Caki2 (cell line): ENCODE measurements around the gene SLC28A1. TPM values are rescaled to one million over a fixed set of nuclear protein-coding genes. Genes with fewer than 3 reads are reported as not detected.

Experiments used
- DNase-seq: peaks from one replicate; pipeline ENCODE4 v3.0.0-alpha.2; 2015; ENCODE audit warnings: low read depth
- in situ Hi-C: cut with HindIII; loops from 2 replicates; pipeline ENCODE4 v1.10.0; 2016; ENCODE audit warnings: low sequenced_read_pairs, low pct_unique_long_range_greater_than_20kb, mixed read lengths
- total RNA-seq: library from RNA; depleted of rRNA; stranded (reverse); fragments of >200 nt; shearing (Covaris generic); gene quantifications from 2 replicates; pipeline ENCODE4 v1.2.3, GENCODE V29; 2014; ENCODE audit warnings: low replicate concordance

The SLC28A1 gene
- total RNA-seq, 1 experiment from 2014 or later, result not detected

GRCh38 chr15:84879088-84879780, 5.2 kb upstream of the SLC28A1 start:
- DNase-seq, result no peak
- in situ Hi-C loops, result no loop called here

DNA sequence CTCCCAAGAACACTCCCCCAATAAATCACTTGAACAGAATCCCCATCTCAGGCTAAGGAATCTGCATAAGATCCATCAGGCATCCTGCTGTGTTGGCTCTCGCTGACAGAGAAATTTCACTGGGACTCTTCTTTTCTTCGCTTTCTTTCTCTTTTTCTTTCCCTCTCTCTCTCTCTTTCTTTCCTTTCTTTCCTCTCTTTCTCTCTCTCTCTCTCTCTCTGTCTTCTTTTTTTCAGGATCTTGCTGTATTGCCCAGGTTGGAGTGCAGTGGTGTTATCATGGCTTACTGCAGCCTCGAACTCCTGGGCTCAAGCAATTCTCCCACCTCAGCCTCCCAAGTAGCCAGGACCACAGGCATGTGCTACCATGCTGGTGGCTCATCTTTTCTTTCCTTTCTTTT, 4.5 kb upstream of the SLC28A1 start:
- no peak for DNase-seq
- in situ Hi-C loops, result no loop called here

DNA sequence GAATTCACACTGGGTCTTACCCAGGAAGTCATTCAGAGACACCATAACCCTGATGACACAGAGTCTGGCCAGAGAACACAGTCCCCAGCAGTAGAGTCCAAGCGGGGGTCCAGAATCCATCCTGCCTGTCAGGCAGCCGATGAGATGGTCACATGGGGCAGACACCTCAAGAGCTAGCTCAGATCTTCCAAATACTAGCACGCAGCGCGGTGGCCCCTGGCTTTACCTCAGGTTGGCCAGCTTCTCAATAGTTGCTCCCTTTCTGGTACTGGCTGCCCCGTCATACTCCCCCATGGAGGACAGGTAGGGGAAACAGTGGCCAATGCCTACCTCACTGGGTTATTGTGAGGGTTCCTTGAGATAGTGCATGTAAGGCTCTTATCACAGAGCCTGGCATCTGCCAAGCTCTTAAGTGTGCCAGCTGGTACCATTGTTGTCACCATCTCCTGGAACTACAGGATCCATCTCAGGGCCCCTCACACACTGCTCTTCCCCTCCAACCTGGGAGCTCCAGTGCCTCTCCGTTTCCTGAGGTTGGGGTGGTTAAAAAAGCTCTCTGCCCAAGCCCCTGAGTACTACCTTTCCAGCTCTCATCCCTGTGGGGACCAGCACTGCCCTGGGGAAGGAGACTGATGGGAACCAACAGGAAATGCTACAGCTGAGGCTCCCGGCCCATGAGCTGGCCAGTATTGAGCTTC, 3.5 kb upstream of the SLC28A1 start:
- in situ Hi-C loops, result no loop called here

DNA sequence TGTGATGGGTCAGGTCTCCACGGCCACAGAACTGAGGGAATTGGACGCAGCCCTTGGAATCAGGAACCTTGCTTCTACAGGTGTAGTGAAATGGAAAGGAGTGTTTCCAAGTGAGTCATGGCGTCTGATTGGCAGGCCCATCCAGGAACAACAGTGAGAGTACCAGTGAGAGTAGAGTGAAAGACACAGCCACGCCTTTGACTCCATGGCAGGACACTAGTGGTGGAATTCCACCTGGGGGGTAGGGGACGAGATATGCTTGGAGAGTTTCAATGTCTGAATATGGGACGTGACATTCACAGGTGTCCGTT, 3.0 kb upstream of the SLC28A1 start:
- in situ Hi-C loops, result no loop called here
- no peak for DNase-seq

More for the DNA sequence above, 3.5 kb upstream of the SLC28A1 start:
- no peak for DNase-seq

DNA sequence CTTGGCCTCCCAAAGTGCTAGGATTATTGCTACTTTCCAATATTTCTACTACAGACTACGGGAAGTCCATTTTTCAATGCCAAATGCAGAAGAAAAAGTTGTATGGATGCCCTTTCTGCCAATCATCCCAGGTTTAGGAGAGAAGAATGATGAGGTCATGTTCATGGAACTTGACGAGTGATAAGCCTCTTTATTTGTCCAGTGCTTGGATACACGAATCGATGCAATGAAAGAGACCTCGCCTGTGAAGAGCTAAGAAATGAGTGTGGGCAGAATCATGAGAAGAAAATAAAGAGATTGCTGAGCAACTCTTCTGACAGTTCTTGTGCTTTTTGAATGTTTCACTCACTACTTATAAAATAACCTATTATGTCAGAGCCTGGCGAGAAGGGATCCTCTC, 996 bp upstream of the SLC28A1 start:
- in situ Hi-C loops, result no loop called here

GRCh38 chr15:84885801-84886200, 1.3 kb downstream of the SLC28A1 start:
- in situ Hi-C loops, result no loop called here
- DNase-seq, result no peak

More for the DNA sequence above, 996 bp upstream of the SLC28A1 start:
- DNase-seq, result no peak

GRCh38 chr15:84886211-84886983, 1.9 kb downstream of the SLC28A1 start:
- DNase-seq, result no peak
- in situ Hi-C loops, result no loop called here

GRCh38 chr15:84886984-84887299, 2.5 kb downstream of the SLC28A1 start:
- in situ Hi-C loops, result no loop called here
- DNase-seq, result no peak

DNA sequence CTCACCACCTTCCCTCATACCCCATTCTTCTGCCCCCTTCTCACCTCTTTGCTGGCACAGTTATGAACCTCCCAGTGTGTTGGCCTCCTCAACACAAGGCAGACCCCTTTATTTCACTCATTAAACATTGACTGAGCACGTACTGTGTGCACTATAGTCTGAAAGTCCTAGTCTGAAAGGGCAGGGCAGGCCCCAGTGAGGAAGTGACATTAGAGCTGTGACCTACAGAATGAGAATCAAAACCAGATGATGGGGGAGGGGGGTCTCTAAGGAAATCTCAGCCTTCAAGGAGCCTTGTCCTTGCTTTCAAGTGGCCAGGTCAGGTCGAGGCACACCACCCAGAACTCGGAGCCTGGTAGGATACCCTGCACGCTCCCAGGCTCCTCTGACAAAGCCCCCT, 3.5 kb downstream of the SLC28A1 start:
- no peak for DNase-seq
- in situ Hi-C loops, result no loop called here

DNA sequence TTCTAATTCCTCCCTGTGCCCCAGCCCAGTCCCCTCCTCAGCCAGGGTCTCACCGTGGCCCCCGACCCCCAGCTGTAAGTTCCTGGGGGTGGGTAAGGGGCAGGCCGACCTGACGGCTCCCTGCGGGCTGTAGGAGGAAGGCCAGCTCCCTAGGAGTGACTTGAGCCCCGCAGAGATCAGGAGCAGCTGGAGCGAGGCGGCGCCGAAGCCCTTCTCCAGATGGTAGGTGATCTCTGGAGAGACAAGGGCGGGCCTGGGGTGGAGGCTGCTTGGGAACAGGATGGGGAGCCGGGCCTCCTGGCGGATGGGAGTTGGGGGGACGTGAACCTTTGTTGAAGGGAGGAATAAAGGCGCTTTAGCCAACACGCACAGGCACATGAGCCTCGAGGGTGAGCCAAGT, 4.2 kb downstream of the SLC28A1 start:
- no peak for DNase-seq
- in situ Hi-C loops, result no loop called here

GRCh38 chr15:84889313-84889990, 5.0 kb downstream of the SLC28A1 start:
- in situ Hi-C loops, result no loop called here
- no peak for DNase-seq

DNA sequence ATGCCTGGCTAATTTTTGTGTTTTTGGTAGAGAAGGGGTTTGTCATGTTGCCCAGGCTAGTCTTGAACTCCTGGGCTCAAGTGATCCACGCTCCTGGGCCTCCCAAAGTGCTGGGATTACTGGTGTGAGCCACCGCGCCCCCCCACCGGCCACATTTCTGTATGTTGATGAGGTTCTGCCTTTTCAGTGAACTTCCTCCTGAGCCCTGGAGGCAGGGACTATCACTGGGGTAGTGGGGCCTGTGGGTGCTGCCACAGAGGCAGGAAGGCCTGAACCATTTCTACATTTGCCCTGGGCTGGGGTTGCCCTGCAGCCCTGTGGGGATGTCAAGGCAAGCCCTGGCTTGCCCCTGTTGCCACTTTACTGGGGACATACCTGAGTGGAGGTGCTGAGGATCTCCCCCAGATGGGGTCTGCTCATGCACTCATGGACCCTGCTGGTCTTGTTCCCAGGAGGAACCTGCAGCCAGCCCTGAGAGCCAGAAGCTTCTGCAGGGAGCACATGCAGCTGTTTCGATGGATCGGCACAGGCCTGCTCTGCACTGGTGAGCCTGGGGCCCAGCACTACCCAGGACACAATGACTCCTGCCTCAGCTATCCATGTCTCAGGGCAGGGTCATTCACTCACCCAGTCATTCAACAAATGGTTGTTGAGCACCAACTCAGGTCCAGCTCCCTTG, 5.7 kb downstream of the SLC28A1 start:
- in situ Hi-C loops, result no loop called here

GRCh38 chr15:84890670-84891162, 6.3 kb downstream of the SLC28A1 start:
- no peak for DNase-seq
- in situ Hi-C loops, result no loop called here

More for the DNA sequence above, 5.7 kb downstream of the SLC28A1 start:
- no peak for DNase-seq

DNA sequence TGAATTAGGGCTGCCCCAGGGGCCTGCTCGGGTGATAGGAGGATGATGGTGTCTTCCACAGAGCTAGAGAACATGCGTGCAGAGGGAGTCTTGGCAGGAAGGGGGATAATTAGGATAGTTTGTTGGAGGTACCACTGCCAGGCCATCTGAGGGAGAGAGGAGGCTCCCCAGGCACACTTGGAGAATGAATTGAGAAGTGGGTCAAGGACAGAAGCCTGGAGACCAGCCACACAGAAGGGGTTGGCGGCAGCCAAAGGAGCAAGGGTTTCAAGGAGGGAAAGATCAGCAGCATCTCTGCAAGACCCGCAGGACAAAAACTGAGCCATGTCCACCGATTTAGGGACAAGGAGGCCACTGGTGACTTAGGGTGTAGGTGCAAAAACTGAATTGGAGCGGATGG, 6.9 kb downstream of the SLC28A1 start:
- in situ Hi-C loops, result no loop called here
- no peak for DNase-seq

- in situ Hi-C loops, result no loop called here
Observed at GRCh38 chr15:84892786-84893307, 8.4 kb downstream of the SLC28A1 start.

DNA sequence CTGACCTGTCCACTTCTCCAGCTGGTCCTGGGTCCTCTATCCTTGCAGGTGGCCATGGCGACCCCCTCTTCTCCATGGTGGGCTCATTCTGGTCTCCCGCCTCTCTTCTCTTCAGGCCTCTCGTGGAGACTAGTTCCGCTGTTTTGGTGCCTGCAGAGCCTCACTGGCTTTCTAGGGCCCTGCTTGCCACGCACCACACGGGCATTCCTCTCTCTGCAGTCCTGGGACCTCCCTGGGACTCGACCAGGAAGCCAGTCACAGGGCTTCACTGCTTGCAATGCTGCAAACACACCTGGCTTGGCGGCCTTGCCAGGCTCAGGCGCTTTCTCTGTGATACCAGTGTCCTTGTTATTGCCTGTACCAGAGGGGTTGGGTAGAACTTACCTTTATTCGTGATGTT, 9.1 kb downstream of the SLC28A1 start:
- in situ Hi-C loops, result no loop called here

More at GRCh38 chr15:84892786-84893307, 8.4 kb downstream of the SLC28A1 start:
- DNase-seq, result no peak

DNA sequence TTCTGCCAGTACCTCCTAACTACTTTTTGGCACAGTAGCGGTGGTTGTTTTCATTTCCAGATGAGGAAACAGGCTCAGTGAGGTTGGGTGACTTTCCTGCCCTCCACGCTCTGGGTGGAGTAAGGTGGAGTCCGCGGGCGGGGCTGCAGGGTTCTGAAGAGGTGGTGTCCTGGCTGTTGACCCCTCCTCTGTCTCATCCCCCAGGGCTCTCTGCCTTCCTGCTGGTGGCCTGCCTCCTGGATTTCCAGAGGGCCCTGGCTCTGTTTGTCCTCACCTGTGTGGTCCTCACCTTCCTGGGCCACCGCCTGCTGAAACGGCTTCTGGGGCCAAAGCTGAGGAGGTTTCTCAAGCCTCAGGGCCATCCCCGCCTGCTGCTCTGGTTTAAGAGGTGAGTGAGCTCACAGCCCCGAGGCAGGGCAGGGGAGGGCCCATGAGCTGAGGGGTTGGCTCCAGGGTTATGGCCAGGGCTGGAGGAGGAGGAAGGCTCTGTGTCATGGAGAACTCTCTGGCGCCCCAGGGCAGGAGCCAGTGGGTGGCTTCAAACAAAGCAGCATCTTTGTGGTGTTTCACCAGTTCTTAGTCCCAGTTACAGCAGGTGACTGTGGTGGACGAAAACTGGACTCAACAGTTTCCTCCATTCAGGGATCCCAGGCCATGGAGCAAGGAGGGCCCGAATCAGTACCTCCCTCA, 10.4 kb downstream of the SLC28A1 start:
- in situ Hi-C loops, result no loop called here
- no peak for DNase-seq

More for the DNA sequence above, 9.1 kb downstream of the SLC28A1 start:
- no peak for DNase-seq
